Transverse colon (tissue), 4 donors: ENCODE measurements around the gene CXXC1. TPM values are rescaled to one million over a fixed set of nuclear protein-coding genes. Genes with fewer than 3 reads are reported as not detected.
A peak's percentile ranks its signal among the peaks of the same experiment; 100 is the strongest.
"Not testable (repeated sequence)": the region's sequence is repeated elsewhere in the genome, so short reads cannot be mapped to it uniquely, and the experiment has no call there.

Source experiments
- DNase-seq: peaks from one replicate; pipeline ENCODE4 v3.0.0-alpha.2; 2019
- H3K27ac ChIP-seq, 4 donors: fragments of 200-600 bp; sonication (generic); 2 replicates each; pipeline ENCODE4 v1.5.1; 2016 to 2018; ENCODE audit warnings: inconsistent platforms in 4 of 4
- H3K27me3 ChIP-seq: fragments of 200-600 bp; sonication (generic); 2 replicates; pipeline ENCODE4 v1.5.1; 2017; ENCODE audit warnings: inconsistent platforms
- H3K36me3 ChIP-seq, 4 donors: fragments of 200-600 bp; sonication (generic); 2 replicates each; pipeline ENCODE4 v1.5.1; 2017 to 2019; ENCODE audit warnings: inconsistent platforms in 4 of 4
- H3K4me1 ChIP-seq, 4 donors: fragments of 200-600 bp; sonication (generic); 2 replicates each; pipeline ENCODE4 v1.5.1; 2017 to 2020; ENCODE audit warnings: inconsistent platforms in 4 of 4
- H3K4me3 ChIP-seq, 4 donors: fragments of 200-600 bp; sonication (generic); 1 replicate in 1 of 4; 2 replicates in 3 of 4; pipeline versions ENCODE4 v1.5.1 to v1.6.1; 2017 to 2019; ENCODE audit warnings: inconsistent platforms in 4 of 4
- H3K9me3 ChIP-seq, 2 donors: fragments of 200-600 bp; sonication (generic); 2 replicates each; pipeline ENCODE4 v1.5.1; 2017 to 2019; ENCODE audit warnings: inconsistent platforms in 2 of 2
- EP300 ChIP-seq: sonication (generic); formaldehyde crosslinking; IDR thresholded peaks from one replicate; pipeline ENCODE4 v1.6.1; 2017; ENCODE audit warnings: antibody characterized with exemption, low read depth
- POLR2A ChIP-seq: fragments of 450-650 bp; IDR thresholded peaks from one replicate; pipeline ENCODE4 v1.6.1; 2016; ENCODE audit warnings: antibody characterized with exemption, mild to moderate bottlenecking, moderate library complexity
- POLR2AphosphoS5 ChIP-seq, 3 donors: sonication (generic); formaldehyde crosslinking; IDR thresholded peaks; one replicate each; pipeline ENCODE4 v1.6.1; 2016; ENCODE audit warnings: antibody characterized with exemption in 3 of 3
- WGBS, 2 donors: methylation state at CpG; one replicate each; pipeline ENCODE4 v1.1.5; 2018; ENCODE audit warnings: low coverage in 1 of 2; 5-methylcytosine and 5-hydroxymethylcytosine counted together
- in situ Hi-C, 4 donors: fragments of 200-750 bp; cut with MboI; loops; one replicate each; pipeline versions ENCODE4 v1.15.0 to v1.15.1; 2017; ENCODE audit warnings: low sequenced_read_pairs in 3 of 4, low pct_ligation_motif_present in 1 of 4, low pct_unique_long_range_greater_than_20kb in 1 of 4
- intact Hi-C: fragments of 100-400 bp; cut with DNase I; formaldehyde crosslinking; loops from one replicate; pipeline ENCODE4 v1.15.1; 2023; ENCODE audit warnings: low total_unique reads
- total RNA-seq, 4 donors: library from RNA; depleted of rRNA; stranded (reverse); fragments of >200 nt; gene quantifications; one replicate each; pipeline ENCODE4 v1.1.0, GENCODE V29; 2016
- TF ChIP-seq, protein P1 (sequence below), 5 experiments: fragments of 200-600 bp in 3 of 5; fragments of 450-650 bp in 2 of 5; sonication (generic) in 3 of 5; IDR thresholded peaks; 1 replicate in 2 of 5; 2 replicates in 3 of 5; pipeline ENCODE4 v1.5.1; 2016 to 2017; ENCODE audit warnings: antibody characterized with exemption in 5 of 5, inconsistent platforms in 3 of 5, mild to moderate bottlenecking in 2 of 5, moderate library complexity in 1 of 5

Gene CXXC1
- total RNA-seq, 4 donors from 2014 or later = 68.9 to 234 (median 117) TPM

DNA sequence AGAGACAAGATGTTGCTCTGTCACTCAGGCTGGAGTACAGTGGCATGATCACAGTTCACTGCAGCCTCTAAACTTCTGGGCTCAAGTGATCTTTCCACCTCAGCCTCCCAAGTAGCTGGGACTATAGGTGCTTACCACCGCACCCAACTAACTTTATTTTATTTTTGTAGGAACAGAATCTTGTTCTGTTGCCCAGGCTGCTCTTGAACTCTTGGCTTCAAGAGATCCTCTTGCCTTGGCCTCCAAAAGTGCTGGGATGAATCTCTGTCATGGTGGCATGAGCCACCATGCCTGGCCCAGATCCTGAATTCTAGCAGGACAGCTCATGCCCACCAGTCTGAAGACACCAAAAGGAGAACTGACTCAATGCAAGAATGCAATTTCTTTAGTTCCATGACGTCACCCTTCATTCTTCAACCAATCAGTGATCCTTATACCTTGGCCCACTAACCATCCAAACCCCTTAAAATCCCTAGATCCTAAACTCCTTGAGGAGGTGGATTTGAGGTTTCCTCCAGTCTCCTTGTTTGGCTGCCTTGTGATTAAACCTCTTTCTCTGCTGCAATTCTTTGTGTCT is 25.6 kb upstream of the CXXC1 start:
- intact Hi-C loops = no loop called here

DNA sequence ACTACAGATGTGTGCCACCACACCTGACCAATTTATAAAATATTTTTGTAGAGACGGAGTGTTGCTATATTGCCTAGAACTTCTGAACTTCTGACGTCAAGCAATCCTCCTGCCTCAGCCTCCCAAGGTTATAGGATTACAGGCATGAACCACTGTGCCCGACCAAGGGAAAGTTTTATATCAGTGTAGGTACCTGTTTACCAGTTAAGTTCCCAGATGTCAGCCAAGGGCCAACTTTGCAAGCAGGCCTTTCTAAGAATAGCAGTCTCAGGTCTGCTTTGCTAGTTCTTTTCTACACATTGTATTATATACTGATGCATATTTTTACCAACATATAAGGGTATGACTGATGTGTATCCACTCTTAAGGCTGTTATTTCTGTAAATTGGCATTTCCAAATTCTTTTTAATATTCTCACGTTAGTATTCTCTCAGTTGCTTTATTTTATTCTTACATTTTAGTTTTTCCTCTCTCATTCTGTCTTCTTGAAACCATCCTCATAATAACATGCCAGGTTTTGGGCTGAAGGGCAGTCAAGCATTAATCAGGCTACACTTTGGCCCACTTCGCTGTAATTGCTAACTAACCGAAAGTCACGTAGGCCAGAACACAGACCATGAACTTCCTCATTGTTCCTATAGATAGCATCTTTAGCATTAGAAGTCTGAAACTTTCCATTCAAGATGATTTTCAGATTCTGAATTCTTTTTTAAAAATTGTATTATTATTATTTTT is 25.0 kb upstream of the CXXC1 start:
- Histone ChIP-seq H3K4me1 (peaks cover 0 to 9% (median 3%) of the 10 kb centered on the region in 4 donors), H3K9me3 (no peaks in the 10 kb centered on the region), H3K4me3 (no peak overlapping the region), H3K27me3 (peaks cover 19% of the 10 kb centered on the region), H3K27ac (peak overlapping the region in 1 of 4 donors; percentile 50), H3K36me3 (no peaks in the 10 kb centered on the region)
- intact Hi-C loops = no loop called here
- DNase-seq = no peak
- in situ Hi-C loops = loop anchor here in 1 of 4 donors (25.0 kb wide), 1 partner anchor 900 kb away; no protein-coding TSS in a partner anchor
- WGBS, 2 donors = 71 to 86% methylated on average over 7 of the region's 7 CpGs
- TF ChIP-seq, protein P1, sequence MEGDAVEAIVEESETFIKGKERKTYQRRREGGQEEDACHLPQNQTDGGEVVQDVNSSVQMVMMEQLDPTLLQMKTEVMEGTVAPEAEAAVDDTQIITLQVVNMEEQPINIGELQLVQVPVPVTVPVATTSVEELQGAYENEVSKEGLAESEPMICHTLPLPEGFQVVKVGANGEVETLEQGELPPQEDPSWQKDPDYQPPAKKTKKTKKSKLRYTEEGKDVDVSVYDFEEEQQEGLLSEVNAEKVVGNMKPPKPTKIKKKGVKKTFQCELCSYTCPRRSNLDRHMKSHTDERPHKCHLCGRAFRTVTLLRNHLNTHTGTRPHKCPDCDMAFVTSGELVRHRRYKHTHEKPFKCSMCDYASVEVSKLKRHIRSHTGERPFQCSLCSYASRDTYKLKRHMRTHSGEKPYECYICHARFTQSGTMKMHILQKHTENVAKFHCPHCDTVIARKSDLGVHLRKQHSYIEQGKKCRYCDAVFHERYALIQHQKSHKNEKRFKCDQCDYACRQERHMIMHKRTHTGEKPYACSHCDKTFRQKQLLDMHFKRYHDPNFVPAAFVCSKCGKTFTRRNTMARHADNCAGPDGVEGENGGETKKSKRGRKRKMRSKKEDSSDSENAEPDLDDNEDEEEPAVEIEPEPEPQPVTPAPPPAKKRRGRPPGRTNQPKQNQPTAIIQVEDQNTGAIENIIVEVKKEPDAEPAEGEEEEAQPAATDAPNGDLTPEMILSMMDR (IDR thresholded peaks at IDR 0.05) = no peak
- TF ChIP-seq EP300 = no peak
- TF ChIP-seq POLR2A = no peak
- TF ChIP-seq POLR2AphosphoS5 (IDR thresholded peaks at IDR 0.05) = no peak

More for the DNA sequence above, 25.6 kb upstream of the CXXC1 start:
- WGBS, 2 donors = 70 to 89% methylated on average over 2 of the region's 2 CpGs
- in situ Hi-C loops = loop anchor here in 1 of 4 donors (25.0 kb wide), 1 partner anchor 899 kb away; no protein-coding TSS in a partner anchor
- Histone ChIP-seq H3K36me3 (no peaks in the 10 kb centered on the region), H3K9me3 (no peaks in the 10 kb centered on the region), H3K4me3 (no peak overlapping the region), H3K27me3 (peaks cover 19% of the 10 kb centered on the region), H3K4me1 (peaks cover 0 to 6% (median 2%) of the 10 kb centered on the region in 4 donors), H3K27ac (peak overlapping the region in 1 of 4 donors; percentile 50)
- TF ChIP-seq EP300 (no peak), POLR2A (no peak), POLR2AphosphoS5 (IDR thresholded peaks at IDR 0.05) (no peak)
- TF ChIP-seq, protein P1 (IDR thresholded peaks at IDR 0.05) = no peak
- DNase-seq = no peak

DNA sequence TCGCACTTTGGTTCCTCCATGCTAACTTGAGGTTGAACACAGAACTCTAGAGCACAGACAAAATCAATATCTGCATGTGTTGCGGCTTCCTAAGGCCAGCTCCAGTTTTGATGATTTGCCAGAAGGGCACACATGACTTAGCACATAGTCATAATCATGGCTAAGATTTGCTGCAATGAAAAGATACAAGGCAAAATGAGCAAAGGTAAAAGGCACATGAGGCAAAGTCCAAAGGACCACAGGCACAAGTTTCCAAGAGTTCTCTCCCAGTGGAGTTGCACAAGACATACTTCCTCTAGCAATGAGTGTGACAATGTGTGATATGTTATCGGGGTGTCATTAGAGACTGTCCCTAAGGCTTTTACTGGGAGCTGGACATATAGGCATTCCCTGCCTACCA is 24.2 kb upstream of the CXXC1 start:
- Histone ChIP-seq H3K4me1 (peaks cover 0 to 14% (median 5%) of the 10 kb centered on the region in 4 donors), H3K4me3 (no peak overlapping the region), H3K36me3 (no peaks in the 10 kb centered on the region), H3K27me3 (peaks cover 19% of the 10 kb centered on the region), H3K9me3 (no peaks in the 10 kb centered on the region), H3K27ac (no peak overlapping the region)
- in situ Hi-C loops (loop anchor here in 1 of 4 donors (25.0 kb wide), 1 partner anchor 901 kb away; no protein-coding TSS in a partner anchor), intact Hi-C loops (no loop called here)
- TF ChIP-seq POLR2A (no peak), POLR2AphosphoS5 (IDR thresholded peaks at IDR 0.05) (no peak), EP300 (no peak)
- TF ChIP-seq, protein P1 (IDR thresholded peaks at IDR 0.05) = no peak
- no peak for DNase-seq
- 29 to 93% methylated on average over 1 to 3 of the region's 3 CpGs for WGBS, 2 donors

DNA sequence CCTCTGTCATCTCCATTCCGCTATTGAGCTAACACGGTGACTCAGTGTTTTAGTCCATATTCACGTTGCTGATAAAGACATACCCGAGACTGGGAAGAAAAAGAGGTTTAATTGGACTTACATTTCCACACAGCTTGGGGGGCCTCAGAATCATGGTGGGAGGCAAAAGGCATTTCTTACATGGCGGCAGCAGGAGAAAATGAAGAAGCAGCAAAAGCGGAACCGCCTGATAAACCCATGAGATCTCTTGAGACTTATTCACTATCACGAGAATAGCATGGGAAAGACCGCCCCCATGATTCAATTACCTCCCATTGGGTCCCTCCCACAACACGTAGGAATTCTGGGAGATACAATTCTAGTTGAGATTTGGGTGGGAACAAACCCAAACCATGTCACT is 22.6 kb upstream of the CXXC1 start:
- DNase-seq = no peak
- intact Hi-C loops = no loop called here
- Histone ChIP-seq H3K27ac (no peak overlapping the region), H3K27me3 (peaks cover 20% of the 10 kb centered on the region), H3K36me3 (no peaks in the 10 kb centered on the region), H3K9me3 (peaks cover 0 to 3% of the 10 kb centered on the region in 2 donors), H3K4me1 (peaks cover 0 to 14% (median 5%) of the 10 kb centered on the region in 4 donors), H3K4me3 (no peak overlapping the region)
- in situ Hi-C loops = loop anchor here in 1 of 4 donors (25.0 kb wide), 1 partner anchor 902 kb away; no protein-coding TSS in a partner anchor
- TF ChIP-seq POLR2AphosphoS5 (IDR thresholded peaks at IDR 0.05) = no peak
- no peak for TF ChIP-seq EP300
- TF ChIP-seq, protein P1 (IDR thresholded peaks at IDR 0.05) = no peak
- TF ChIP-seq POLR2A = no peak
- WGBS, 2 donors = 88 to 93% methylated on average over 10 of the region's 10 CpGs

DNA sequence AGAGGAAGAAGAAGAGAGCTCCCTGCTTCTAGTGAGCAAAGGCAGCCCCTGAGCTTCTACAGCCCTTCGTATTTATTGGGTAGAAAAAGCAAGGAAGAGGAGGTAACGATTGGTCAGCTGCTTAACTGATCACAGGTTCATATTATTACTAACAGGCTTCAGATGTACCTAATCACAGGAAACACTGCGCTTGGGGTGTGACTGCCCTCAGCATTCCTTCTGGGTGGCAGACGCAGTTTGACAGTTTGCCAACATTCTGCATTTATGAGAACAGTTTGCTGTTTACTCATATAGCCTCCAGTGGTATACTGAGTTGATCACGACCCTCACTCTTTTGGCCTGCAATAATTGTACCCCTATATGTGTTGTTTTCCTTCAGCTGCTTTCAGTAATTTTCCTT is 21.4 kb upstream of the CXXC1 start:
- H3K27ac ChIP-seq, H3K4me3 ChIP-seq, DNase-seq, intact Hi-C loops, H3K9me3 ChIP-seq, H3K36me3 ChIP-seq: not testable (repeated sequence)
- Histone ChIP-seq H3K27me3 (peaks cover 27% of the 10 kb centered on the region), H3K4me1 (peaks cover 0 to 14% (median 5%) of the 10 kb centered on the region in 4 donors)
- 62% methylated on average over 5 of the region's 5 CpGs; no CpG with 5 or more reads in 1 of the 2 donors for WGBS, 2 donors
- in situ Hi-C loops = loop anchor here in 1 of 4 donors (25.0 kb wide), 1 partner anchor 903 kb away; no protein-coding TSS in a partner anchor
